Jurkat, Clone E6-1 (cell line): ENCODE data around the gene POU2AF3.

Source experiments
- DNase-seq: peaks from one replicate; pipeline ENCODE4 v3.0.0-alpha.2; 2011; ENCODE audit warnings: low read depth, low spot score
- H3K4me3 ChIP-seq: 2 replicates; pipeline ENCODE4 v1.5.1; 2011; ENCODE audit warnings: mild to moderate bottlenecking, low read length, control low read depth, moderate library complexity

POU2AF3 gene

DNA sequence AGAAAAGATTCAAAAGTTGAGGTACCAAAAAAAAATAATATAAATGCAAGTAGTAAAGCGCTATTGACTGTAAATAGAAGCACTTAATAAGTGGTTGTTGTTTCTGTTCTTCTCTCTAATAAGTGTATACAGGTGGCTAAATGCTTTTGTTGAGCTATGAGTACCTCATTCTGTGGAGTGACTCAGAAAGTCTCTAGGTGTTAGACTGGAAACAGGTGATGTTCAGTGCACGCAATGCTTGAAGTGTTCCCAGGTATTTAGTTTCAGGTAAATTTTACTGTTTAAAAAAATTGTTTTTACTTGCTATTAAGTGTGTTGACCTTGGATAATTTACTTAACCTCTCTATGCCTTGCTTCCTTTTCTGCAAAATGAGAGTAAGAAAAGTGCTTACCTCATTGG is 24.2 kb downstream of the POU2AF3 start:
- no peak for DNase-seq
- H3K4me3 ChIP-seq: no peak overlapping the region

DNA sequence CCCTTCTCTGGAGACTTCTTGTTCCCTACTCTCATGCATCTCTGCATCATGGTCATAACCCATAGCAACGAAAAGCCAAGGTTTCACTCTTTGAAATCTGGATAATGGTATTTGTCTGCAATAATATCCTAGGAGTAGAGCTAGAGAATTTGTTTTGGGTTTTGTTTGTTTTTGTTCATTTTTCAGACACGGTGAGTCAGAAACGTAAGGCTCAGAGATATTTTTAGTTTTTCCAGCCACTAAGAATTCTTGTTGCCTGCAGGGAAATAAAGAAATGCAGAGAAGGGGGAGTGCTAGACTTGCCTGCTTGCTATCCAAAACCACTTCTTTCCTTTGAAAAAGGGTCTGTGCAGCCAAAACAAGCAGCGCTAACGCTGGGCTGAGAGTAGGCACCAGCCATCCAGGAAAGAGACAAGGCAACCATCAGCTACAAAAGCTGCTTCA is 26.0 kb downstream of the POU2AF3 start:
- H3K4me3 ChIP-seq: no peak overlapping the region
- no peak for DNase-seq

DNA sequence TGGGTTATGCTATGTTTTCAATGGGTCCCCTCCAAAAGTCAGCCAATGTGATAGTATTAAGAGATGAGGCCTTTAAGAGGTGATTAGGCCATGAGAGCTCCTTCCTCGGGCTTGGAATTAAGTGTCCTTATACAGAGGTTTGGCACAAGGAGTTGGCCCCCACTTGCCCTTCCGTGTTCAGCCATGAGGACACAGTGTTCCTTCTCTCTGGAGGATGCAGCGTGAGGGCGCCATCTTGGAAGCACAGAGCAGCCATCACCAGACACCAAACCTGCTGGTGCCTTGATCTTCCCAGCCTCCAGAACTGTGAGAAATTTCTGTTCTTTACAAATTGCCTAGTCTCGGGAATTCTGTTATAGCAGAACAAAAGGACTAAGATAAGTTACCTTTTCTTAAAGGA is 26.9 kb downstream of the POU2AF3 start:
- H3K4me3 ChIP-seq: no peak overlapping the region
- DNase-seq: no peak

DNA sequence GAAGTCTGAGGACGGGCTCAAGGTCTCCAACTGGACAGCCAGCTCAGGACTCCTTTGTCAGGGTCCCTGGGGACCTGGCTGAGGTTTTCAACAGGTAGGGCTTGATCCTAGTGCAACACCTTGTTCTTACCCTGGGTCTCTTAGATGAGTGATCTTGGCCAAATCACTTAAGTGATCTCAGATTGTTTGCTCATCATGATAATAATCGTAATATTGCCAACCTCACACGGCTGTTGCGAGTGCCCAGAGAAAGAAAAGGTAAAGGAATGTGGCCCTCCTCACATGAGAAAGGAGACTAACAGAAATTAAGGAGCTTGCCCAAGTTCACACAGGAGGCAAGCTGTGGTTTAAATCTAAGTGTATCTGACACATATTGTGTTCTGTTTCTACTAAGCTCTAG is 28.5 kb downstream of the POU2AF3 start:
- H3K4me3 ChIP-seq: no peak overlapping the region
- DNase-seq: no peak

- no peak for DNase-seq
- H3K4me3 ChIP-seq: no peak overlapping the region
Measured at GRCh38 chr11:111327908-111328624, 29.7 kb downstream of the POU2AF3 start.

GRCh38 chr11:111329306-111330204 is 31.2 kb downstream of the POU2AF3 start:
- no peak overlapping the region for H3K4me3 ChIP-seq
- DNase-seq: no peak

- no peak for DNase-seq
- H3K4me3 ChIP-seq: no peak overlapping the region
Measured at GRCh38 chr11:111330234-111330893, 32.0 kb downstream of the POU2AF3 start.

- H3K4me3 ChIP-seq: no peak overlapping the region
- no peak for DNase-seq
Measured at GRCh38 chr11:111331711-111332479, 33.5 kb downstream of the POU2AF3 start.

DNA sequence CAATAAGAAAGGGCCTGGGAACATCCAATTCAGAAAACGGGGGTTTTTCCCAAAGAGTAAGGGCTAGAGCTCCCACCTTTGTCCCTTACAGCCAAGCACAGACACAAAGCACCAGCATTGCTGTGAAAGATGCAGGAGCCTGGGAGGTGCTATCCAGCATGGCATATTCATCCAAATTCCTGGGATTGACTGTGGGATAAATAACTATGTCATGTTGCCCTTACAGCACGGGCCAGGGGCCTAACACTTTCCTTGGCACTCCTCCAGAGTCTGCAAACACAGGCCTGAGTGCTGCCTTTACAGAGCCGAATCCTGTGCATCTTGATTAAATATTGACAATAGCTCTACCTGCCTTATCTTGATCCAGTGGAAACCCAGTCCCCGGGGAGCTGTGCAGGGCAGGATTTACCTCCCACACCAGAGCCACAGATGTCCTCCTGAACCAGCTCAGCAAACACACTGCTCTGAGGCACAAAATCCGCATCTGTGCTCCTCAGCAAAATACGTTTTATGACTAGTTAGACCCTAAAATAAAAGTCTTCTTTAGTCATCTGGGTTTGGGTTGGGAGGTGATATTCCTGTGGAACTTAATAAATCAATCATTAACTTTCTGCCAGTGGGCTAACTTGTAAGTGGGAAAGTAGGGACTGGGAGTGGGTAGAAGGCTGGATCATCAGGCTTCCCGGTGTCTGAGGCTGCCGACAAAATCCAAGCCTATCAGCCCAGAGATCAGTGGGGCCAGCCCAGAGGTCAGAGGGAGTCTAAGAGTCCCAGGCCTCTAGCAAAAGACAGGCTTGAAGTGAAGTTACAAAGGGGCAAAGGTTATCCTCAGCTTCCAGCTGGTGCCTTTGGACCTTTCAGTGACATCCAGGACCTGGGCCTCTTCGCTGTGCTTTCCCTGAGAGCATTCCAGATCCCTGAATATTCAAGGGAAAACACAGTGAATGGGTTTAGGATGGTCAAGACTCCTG is 36.5 kb downstream of the POU2AF3 start:
- H3K4me3 ChIP-seq: no peak overlapping the region
- DNase-seq: no peak

- no peak overlapping the region for H3K4me3 ChIP-seq
- no peak for DNase-seq
Measured at GRCh38 chr11:111335549-111335948, 37.2 kb downstream of the POU2AF3 start.

- H3K4me3 ChIP-seq: no peak overlapping the region
- no peak for DNase-seq
Measured at GRCh38 chr11:111336062-111336461, 37.7 kb downstream of the POU2AF3 start.

DNA sequence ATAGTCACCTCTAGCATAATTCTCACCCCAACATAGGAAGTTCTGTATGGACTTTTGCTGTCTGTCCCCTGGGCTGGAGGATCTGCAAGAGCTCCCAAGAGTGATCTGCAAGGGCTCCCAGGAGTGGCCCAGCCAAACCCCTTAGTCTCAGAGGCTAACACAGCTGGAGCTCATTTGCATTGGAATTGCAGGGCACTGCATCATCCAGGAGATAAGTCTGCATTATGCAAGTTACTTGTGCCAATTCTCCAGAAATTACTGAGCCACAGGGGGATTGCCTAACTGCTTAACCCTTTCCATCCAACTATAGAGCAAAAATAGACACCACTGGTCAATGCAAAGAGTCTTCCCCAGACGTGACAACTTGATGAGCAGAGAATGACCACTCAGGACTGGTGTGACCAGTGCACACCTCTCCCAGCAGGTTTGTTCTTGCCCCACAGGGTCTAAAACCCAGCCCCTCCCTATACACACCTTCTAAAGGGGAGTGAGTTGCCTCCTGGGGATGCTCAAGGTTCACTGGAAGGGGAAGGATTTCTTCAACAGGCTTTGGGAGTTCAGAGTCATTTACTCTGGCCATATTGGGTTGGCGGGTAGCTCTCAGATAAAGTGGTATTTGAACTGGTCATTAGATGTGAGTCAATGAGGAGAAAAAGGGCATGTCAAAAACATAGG is 38.4 kb downstream of the POU2AF3 start:
- no peak overlapping the region for H3K4me3 ChIP-seq
- no peak for DNase-seq

DNA sequence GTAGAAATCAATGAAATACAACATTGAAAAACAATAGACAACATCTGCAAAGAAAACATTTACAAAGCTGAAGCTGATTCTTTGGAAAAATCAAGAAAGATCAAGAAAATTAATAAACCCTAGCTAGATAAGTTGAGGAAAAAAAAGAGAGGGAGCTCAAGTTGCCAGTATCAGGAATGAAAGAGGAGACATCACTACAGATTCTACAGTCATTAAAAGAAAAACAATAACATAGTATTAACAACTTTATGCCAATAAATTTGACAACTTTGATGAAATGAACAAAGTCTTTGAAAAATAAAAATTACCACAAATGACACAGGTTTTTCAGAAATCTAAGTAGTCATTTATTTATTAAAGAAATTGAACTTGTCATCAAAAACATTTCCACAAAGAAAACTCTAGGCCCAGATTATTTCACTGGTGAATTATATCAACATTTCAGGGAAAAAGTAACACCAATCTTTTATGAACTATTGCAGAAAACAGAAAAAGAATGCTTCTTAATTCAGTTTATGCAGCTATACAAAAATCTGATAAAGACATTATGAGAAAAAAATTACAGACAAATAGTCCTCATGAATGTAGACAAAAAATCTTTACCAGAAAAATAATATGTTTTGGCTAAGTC is 41.5 kb downstream of the POU2AF3 start:
- no peak for DNase-seq
- no peak overlapping the region for H3K4me3 ChIP-seq

GRCh38 chr11:111342329-111342728 is 44.0 kb downstream of the POU2AF3 start:
- no peak for DNase-seq
- no peak overlapping the region for H3K4me3 ChIP-seq

DNA sequence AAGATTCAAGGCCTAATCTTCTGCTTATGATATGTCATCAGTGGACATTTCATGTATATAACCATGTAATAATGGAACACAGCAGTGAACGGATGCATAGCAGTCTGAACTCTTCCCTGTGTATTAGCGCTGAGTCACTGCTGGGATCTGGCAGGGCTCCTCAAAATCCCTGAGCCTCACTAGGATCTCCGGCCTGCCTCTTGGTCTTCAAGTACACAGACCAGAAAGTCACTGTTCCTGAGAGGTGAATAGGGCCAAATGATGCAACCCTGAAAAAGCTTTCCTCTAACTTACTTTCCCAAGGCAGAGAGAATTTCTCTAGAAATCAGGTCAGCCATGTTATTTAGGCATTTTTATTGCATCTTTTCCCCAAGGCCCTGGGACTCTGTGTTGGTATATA is 45.7 kb downstream of the POU2AF3 start:
- no peak overlapping the region for H3K4me3 ChIP-seq
- DNase-seq: no peak

DNA sequence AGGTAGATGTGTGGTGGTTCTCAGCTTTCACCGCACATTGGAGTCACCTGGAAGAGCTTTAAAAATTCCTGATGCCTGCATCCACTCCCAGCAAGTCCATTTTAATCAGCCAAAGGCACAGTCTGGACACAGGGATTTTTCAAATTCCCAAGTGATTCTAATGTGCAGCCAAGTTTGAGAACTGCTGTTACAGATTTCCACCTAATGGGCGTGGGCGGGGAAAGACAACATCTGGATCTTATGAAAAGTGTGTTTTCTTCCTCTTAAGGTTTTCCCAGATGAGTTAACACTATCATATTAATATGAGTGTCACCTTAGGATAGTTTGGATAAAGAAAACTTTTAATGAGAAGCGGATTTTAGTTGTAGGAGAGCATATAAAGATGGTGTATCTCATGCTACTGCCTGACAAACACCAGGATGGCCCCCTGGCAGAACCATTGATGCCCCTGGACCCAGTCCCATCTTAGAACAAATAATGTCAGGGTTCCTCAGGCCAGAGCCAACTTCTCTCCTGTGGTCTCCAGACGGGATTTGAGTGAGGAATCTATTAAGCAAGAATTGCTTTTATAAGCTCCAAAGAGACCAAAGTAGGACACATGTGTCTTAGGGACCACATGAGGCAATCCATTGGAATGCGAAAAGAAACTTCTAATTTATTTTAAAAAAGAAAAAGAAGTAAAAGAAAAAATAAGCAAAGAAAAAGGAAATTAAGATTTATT is 48.8 kb downstream of the POU2AF3 start:
- no peak for DNase-seq
- H3K4me3 ChIP-seq: no peak overlapping the region

- no peak overlapping the region for H3K4me3 ChIP-seq
Measured at GRCh38 chr11:111347723-111348115, 49.4 kb downstream of the POU2AF3 start.

More at GRCh38 chr11:111347723-111348115, 49.4 kb downstream of the POU2AF3 start:
- no peak for DNase-seq
